GM12874 (cell line): ENCODE data around the gene ENOSF1.

ENCODE experiments used
- TF ChIP-seq, protein P1 (sequence below): IDR thresholded peaks from 2 replicates; pipeline ENCODE4 v1.5.1; 2011; ENCODE audit warnings: low read depth, mild to moderate bottlenecking, control low read depth, low read length, moderate library complexity; ENCODE audit not compliant: insufficient read depth

ENOSF1 gene

DNA sequence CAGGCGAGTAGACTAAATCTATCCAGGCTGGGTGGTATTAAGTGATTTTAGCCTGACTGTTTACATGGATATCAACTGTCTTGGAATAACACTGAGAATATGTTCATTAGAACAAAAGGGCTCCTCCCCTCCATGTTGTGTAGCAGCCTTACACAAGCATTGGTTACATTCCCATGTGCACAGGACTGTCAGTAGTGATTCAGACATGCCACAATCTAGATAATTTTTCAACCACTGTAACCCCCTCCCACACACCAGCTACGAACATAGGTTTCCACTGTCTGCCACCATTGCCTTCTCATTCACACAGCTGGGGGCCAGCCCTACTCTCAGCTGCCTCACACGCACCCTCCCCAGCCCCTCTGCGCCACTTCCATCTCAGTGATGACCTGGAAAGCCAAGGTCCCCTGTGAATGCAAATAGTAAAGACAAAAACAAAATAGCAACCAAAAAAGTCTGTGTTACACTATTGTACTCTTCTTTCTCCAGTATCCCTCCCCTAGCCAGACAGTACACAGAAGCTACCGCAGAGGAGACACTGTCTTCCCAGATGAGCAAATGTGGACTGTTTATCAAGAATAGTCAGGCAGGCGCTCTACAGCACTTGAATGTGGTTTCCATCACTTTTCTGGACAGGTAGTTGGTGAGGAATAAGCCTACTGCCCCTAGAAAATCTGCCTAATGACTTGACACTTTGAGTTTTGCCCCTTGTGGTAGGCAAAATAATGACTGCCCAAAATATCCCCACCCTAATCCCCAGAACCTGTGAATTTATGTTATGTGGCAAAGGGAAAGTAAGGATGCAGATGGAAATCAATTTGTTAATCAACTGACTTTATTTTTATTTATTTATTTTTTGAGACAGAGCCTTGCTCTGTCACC lies 82.9 kb downstream of the ENOSF1 start:
- TF ChIP-seq, protein P1, sequence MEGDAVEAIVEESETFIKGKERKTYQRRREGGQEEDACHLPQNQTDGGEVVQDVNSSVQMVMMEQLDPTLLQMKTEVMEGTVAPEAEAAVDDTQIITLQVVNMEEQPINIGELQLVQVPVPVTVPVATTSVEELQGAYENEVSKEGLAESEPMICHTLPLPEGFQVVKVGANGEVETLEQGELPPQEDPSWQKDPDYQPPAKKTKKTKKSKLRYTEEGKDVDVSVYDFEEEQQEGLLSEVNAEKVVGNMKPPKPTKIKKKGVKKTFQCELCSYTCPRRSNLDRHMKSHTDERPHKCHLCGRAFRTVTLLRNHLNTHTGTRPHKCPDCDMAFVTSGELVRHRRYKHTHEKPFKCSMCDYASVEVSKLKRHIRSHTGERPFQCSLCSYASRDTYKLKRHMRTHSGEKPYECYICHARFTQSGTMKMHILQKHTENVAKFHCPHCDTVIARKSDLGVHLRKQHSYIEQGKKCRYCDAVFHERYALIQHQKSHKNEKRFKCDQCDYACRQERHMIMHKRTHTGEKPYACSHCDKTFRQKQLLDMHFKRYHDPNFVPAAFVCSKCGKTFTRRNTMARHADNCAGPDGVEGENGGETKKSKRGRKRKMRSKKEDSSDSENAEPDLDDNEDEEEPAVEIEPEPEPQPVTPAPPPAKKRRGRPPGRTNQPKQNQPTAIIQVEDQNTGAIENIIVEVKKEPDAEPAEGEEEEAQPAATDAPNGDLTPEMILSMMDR = no peak

DNA sequence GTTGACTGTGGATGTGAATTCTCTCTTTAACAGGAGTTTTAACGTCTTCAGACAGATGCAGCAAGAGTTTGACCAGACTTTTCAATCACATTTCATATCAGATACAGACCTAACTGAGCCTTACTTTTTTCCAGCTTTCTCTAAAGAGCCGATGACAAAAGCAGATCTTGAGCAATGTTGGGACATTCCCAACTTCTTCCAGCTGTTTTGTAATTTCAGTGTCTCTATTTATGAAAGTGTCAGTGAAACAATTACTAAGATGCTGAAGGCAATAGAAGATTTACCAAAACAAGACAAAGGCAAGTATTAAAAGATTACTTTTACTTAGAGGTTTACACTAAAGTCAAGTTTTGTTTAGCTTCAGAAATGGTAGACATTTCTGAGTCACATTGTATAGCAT lies 85.2 kb downstream of the ENOSF1 start:
- TF ChIP-seq, protein P1 = no peak

DNA sequence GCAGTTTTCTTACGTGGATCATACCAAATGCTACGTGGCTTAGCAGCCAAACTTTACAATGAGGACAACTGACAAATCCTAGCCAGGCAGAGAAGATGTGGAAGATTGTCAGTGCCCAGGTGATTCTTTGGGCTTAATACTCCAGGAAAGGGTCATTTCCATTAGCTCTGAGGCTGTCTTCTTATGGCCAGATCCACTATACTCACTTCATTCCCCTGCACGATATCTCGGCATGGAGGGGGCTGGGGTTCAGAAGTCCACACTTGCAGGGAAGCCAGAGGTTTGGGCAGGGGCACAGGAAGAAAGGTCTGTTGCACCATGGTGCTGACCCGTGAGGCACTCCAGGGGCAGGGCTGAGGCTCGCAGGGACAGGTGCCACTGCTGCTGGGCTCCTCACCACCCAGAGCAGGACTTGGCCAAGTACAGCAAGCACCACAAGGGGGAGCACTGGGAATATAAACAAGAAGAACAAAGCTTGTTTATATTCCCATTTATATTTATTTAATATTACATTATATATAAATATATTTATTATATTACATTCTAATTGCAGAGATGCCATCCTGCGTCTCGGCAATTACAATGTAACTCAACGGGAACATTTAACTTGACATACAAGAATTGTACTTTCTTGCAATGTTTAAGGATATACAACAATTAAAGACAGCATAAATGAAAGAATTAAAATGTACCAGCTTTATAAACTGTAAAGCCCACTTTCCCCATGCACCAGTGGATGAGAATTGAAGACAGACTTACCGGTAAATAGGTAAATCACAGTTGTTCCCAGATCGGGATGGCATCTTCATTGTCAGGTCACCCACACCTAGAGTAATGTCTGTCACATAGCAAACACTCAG lies 88.4 kb downstream of the ENOSF1 start:
- TF ChIP-seq, protein P1 = peak; percentile 62; the same call in 1 of the 2 replicates

DNA sequence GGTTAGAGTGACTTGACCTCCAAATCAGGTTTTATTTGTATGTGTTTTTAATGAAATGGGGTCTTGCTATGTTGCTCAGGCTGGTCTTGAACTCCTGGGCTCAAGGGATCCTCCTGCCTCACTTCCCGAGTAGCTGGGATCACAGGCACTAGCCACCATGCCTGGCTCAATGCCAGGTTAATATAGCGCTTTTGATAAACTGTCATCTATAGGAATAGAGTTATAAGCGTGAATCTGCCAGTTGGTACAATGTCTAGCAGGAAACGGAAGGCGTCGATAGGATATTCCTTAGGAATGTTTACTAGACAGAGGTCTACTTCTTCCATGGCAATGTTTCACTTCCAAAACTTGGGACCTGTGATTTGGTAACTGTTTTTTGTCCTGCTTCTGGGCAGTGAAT lies 90.1 kb downstream of the ENOSF1 start:
- TF ChIP-seq, protein P1 = no peak

DNA sequence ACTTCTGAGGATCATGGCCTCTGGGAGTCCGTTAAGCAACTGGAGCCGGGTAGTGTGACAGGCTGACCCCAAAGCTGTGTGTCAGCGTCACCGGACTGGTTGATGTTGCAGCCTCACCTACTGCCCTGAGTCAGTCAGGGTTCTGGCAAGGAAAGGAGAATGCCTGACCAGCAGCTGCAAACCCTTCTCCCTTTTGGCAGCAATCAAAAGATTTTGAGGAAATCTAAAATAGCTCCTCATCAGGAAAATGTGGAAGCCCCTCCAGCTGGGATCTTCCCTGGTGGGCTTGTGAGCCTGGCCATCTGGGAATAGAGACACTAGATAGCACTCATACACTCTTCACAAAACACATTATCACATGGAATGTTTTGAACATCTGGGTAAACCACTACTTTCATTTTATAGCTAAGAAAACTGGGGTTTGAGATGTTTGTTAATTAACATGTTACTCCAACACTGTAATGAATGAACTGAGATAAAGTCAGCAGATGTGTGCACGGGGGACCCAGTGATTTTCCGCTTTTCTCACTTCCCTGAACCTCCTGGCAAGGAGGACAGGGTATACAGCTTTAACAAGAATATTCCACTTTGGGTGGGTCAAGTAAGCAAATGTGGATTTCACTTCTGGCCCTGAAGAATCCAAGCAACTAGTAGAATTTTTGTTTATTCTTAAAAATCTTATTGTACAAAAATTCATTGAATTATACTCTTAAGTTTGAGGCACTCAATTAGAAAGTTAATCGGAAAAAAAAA lies 91.0 kb downstream of the ENOSF1 start:
- TF ChIP-seq, protein P1 = no peak
